ENCODE data around the gene TMEM43.

TMEM43 gene

GRCh38 chr3:14161282-14161681 lies 36.4 kb downstream of the TMEM43 start:
- H3K9me3 ChIP-seq (ENCODE audit: control insufficient read depth, insufficient read depth, low read depth, low read length): no peaks in the 10 kb centered on the region
- no peak overlapping the region for H3K4me3 ChIP-seq (ENCODE audit: low read depth, low read length)
- H3K27ac ChIP-seq (ENCODE audit: extremely low read depth, low read depth, low read length): no peak overlapping the region
- no peak for TF ChIP-seq ZNF610 (tag by site-specific recombination; IDR thresholded peaks at IDR 0.05; ENCODE audit: borderline replicate concordance)
- TF ChIP-seq ZNF148 (tag by site-specific recombination; IDR thresholded peaks at IDR 0.05; ENCODE audit: borderline replicate concordance): no peak
- TF ChIP-seq AEBP2 (tag by site-specific recombination; IDR thresholded peaks at IDR 0.05; ENCODE audit: borderline replicate concordance): no peak
- no peak for TF ChIP-seq ZNF311 (tag by site-specific recombination; IDR thresholded peaks at IDR 0.05; ENCODE audit: borderline replicate concordance)
- TF ChIP-seq ZNF664 (tag by site-specific recombination; IDR thresholded peaks at IDR 0.05): no peak
- no peak for TF ChIP-seq ZNF785 (tag by site-specific recombination; IDR thresholded peaks at IDR 0.05)
- TF ChIP-seq KLF8 (tag by site-specific recombination; IDR thresholded peaks at IDR 0.05): no peak
- no peak for TF ChIP-seq ZBTB7A (tag by site-specific recombination; IDR thresholded peaks at IDR 0.05; ENCODE audit: low read depth)
- TF ChIP-seq ZNF561 (tag by site-specific recombination; IDR thresholded peaks at IDR 0.05; ENCODE audit: borderline replicate concordance): no peak
- TF ChIP-seq REPIN1 (tag by site-specific recombination; IDR thresholded peaks at IDR 0.05; ENCODE audit: low read depth): no peak
- TF ChIP-seq INSM2 (tag by site-specific recombination; IDR thresholded peaks at IDR 0.05): no peak
- TF ChIP-seq SP7 (tag by site-specific recombination; IDR thresholded peaks at IDR 0.05): no peak
- TF ChIP-seq ZNF670 (tag by site-specific recombination; IDR thresholded peaks at IDR 0.05; ENCODE audit: low read depth): no peak
- TF ChIP-seq GLIS1 (tag by site-specific recombination; IDR thresholded peaks at IDR 0.05): no peak
- no peaks in the 10 kb centered on the region for H3K4me1 ChIP-seq (ENCODE audit: control insufficient read depth, insufficient read depth, low read length)
- POLR2A ChIA-PET: no interaction called here
- CTCF ChIA-PET: interaction anchor here (1.4 kb wide), 1 partner anchor 8 kb away, joined by 5 read pairs; no protein-coding TSS in a partner anchor
- H3K36me3 ChIP-seq (ENCODE audit: control insufficient read depth in 2 of 2, insufficient read depth in 1 of 2, low read length in 2 of 2): peaks cover 43 to 100% of the 10 kb centered on the region in 2 experiments

- H3K9me3 ChIP-seq (ENCODE audit: control insufficient read depth, insufficient read depth, low read depth, low read length): no peaks in the 10 kb centered on the region
- peaks cover 44 to 100% of the 10 kb centered on the region in 2 experiments for H3K36me3 ChIP-seq (ENCODE audit: control insufficient read depth in 2 of 2, insufficient read depth in 1 of 2, low read length in 2 of 2)
- no peak overlapping the region for H3K4me3 ChIP-seq (ENCODE audit: low read depth, low read length)
- H3K4me1 ChIP-seq (ENCODE audit: control insufficient read depth, insufficient read depth, low read length): no peaks in the 10 kb centered on the region
- TF ChIP-seq BCL6B (tag by site-specific recombination; IDR thresholded peaks at IDR 0.05) (no peak), ZNF561 (tag by site-specific recombination; IDR thresholded peaks at IDR 0.05; ENCODE audit: borderline replicate concordance) (no peak), ZNF37A (tag by site-specific recombination; IDR thresholded peaks at IDR 0.05) (no peak)
- no peak overlapping the region for H3K27ac ChIP-seq (ENCODE audit: extremely low read depth, low read depth, low read length)
- ChIA-PET POLR2A (no interaction called here), CTCF (interaction anchor here (1.4 kb wide), 1 partner anchor 9 kb away, joined by 5 read pairs; no protein-coding TSS in a partner anchor)
These were observed 37.3 kb downstream of the TMEM43 start for GRCh38 chr3:14162178-14162577.
